Left cardiac atrium (tissue), 4 donors: ENCODE measurements around the gene GRIN2A. TPM values are rescaled to one million over a fixed set of nuclear protein-coding genes. Genes with fewer than 3 reads are reported as not detected.

Experiments
- ATAC-seq, 2 donors: fragments of 200-7000 bp; cut with Tn5 transposase; one replicate each; pipeline ENCODE4 v1.9.1; 2020; ENCODE audit warnings: mild to moderate bottlenecking in 2 of 2, moderate library complexity in 2 of 2
- DNase-seq: peaks from one replicate; pipeline ENCODE4 v3.0.0-alpha.2; 2020
- intact Hi-C, 2 donors: fragments of 100-400 bp; cut with DNase I; formaldehyde crosslinking; loops; one replicate each; pipeline versions ENCODE4 v1.14.1 to v1.15.1; 2022 to 2023
- total RNA-seq, 2 donors: library from RNA; stranded (reverse); fragmentation: NEBNext Ultra II Directional; extraction: Animal tissue kit (Norgen Biotek cat#: 25700); gene quantifications; one replicate each; pipeline ENCODE4 v1.2.1, GENCODE V29; 2021
- donor health status: DM: no; HTN: yes; CAD: no.
- donor health status: DM: no; HTN: yes; CAD: no; lungs with severe emphysema.
- donor health status: DM: yes; HTN: yes; CAD: no.
- donor health status: Dilated cardiomyopathy.

The GRIN2A gene
- total RNA-seq, 2 donors from 2014 or later, result 2.0 to 6.5 TPM

GRCh38 chr16:9780831-9781230, 401.4 kb downstream of the GRIN2A start:
- DNase-seq, result no peak
- no peak for ATAC-seq
- intact Hi-C loops, result no loop called here

GRCh38 chr16:9778849-9779248, 403.4 kb downstream of the GRIN2A start:
- no peak for ATAC-seq
- intact Hi-C loops, result no loop called here

DNA sequence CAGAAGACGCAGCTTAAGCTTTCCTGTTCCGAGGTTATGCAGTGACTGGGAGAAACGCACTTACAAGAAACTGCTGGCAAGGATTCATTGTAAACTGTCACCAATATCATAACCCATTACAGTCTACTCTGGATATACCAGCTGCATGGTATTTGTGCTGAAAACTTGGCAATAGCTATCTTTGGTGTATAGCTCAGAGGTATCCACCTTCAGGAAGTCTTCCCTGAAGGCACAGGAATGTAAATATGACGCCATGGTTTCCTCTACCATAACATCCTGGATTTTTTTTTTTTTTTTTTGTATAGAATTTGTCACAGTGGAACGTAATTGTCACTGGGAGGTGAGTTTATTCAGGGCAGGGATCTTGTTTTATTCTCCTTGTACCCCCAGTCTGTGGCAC, 406.2 kb downstream of the GRIN2A start:
- intact Hi-C loops, result no loop called here
- DNase-seq (no peak), ATAC-seq (no peak)

More at GRCh38 chr16:9778849-9779248, 403.4 kb downstream of the GRIN2A start:
- DNase-seq, result no peak

DNA sequence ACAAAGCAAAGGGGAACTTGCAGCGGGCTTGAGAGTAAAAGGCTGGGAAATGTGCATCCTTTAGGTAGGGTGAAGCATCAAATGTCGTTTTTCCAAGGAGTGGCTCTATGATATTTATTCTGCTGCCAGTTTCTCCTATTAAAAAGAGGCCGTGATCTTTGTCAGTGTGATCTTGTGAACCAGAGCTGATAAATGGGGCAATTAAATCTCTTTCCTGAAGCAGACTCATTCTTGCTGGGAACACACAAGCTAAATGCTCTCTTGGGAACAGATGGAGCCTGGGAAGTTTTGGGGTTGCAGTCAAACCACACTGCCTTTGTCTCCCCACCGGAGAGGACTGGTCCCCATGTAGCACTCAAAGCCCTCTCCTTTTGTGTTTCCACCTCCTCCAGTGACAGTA, 408.9 kb downstream of the GRIN2A start:
- intact Hi-C loops, result no loop called here
- DNase-seq, result no peak
- ATAC-seq, result no peak

DNA sequence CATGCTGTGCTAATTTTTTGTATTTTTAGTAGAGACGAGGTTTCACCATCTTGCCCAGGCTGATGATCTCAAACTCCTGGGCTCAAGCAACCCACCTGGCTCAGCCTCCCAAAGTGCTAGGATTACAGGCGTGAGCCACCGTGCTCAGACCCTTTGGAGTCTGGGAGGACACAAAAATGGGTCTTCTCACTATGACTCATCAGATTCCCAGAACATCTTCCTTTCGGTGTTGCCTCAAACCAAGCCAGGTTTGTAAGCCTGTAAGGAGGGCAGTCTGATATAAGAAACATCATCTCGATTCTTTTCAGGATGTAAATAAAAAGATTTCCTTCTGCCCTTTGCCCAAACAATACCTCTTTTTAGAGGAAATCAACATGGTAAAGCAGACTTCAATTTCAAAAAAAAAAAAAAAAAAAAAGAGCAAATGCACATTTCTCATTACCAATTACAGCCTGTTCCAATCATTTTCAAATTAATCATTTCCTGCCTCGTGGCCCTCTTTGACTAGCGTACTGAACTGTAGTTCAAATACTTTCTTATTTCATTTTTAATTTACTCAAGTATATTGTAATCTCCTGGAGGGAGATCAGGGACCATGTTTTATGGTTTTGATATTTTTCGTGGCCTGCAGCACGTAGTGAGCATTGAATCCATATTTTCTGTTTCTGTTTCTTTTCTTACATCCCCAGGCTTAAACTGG, 409.6 kb downstream of the GRIN2A start:
- ATAC-seq (no peak), DNase-seq (no peak)
- intact Hi-C loops, result no loop called here

GRCh38 chr16:9766891-9767290, 415.3 kb downstream of the GRIN2A start:
- intact Hi-C loops, result no loop called here
- ATAC-seq (no peak), DNase-seq (no peak)

GRCh38 chr16:9763505-9763904, 418.7 kb downstream of the GRIN2A start:
- no peak for ATAC-seq
- intact Hi-C loops, result no loop called here

DNA sequence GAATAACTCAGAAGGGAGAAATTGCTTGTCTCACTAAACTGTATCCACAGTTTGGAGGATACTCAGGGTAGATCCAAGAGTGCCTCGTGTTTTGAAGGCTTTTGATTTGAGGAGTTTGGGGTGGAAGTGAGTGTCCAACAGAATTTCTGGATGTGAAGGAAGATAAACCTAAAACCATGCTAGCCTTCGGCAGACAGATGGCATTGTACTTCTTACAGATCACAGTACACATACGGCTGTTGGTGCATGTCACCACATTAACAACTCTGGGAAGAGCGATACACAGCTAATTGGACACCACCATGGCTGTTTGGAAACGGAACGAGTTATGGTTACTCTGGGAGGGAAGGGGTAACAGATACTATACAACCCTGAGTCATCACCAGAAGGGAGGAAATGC, 420.4 kb downstream of the GRIN2A start:
- ATAC-seq (no peak), DNase-seq (no peak)
- intact Hi-C loops, result no loop called here

More at GRCh38 chr16:9763505-9763904, 418.7 kb downstream of the GRIN2A start:
- DNase-seq, result no peak

- intact Hi-C loops, result no loop called here
- ATAC-seq (no peak), DNase-seq (no peak)
Measured at GRCh38 chr16:9757687-9758086, 424.5 kb downstream of the GRIN2A start.

- ATAC-seq, result no peak
- DNase-seq, result no peak
- intact Hi-C loops, result no loop called here
Measured at GRCh38 chr16:9756434-9756833, 425.8 kb downstream of the GRIN2A start.

GRCh38 chr16:9755081-9755480, 427.1 kb downstream of the GRIN2A start:
- no peak for DNase-seq
- intact Hi-C loops, result no loop called here
- no peak for ATAC-seq

DNA sequence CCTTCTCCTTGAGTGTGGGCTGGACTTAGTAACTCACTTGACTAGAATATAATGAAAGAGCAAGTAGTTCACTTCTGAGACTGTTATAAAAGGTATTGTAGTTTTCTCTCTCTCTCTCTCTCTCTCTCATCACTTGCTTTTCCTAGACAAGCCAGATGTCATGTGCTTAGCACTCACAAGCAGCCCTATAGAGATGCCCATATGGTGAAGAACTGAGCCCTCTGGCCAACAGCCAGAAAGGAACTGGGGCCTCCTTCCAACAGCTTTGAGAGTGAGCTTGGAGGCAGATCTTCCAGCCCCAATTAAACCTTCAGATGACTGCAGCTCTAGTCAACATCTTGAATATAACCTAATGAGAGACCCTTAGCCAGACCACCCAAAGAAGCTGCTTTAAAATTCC, 440.5 kb downstream of the GRIN2A start:
- intact Hi-C loops, result no loop called here
- ATAC-seq, result no peak
- DNase-seq, result no peak

- intact Hi-C loops, result no loop called here
- ATAC-seq (no peak), DNase-seq (no peak)
Measured at GRCh38 chr16:9739301-9739700, 442.9 kb downstream of the GRIN2A start.

GRCh38 chr16:9738690-9739089, 443.5 kb downstream of the GRIN2A start:
- DNase-seq (no peak), ATAC-seq (no peak)
- intact Hi-C loops, result no loop called here

GRCh38 chr16:9736547-9736946, 445.7 kb downstream of the GRIN2A start:
- ATAC-seq (no peak), DNase-seq (no peak)
- intact Hi-C loops, result no loop called here

- intact Hi-C loops, result no loop called here
- no peak for ATAC-seq
- DNase-seq, result no peak
Measured at GRCh38 chr16:9723136-9723535, 459.1 kb downstream of the GRIN2A start.

- intact Hi-C loops, result no loop called here
- DNase-seq, result no peak
- no peak for ATAC-seq
Measured at GRCh38 chr16:9713907-9714306, 468.3 kb downstream of the GRIN2A start.

DNA sequence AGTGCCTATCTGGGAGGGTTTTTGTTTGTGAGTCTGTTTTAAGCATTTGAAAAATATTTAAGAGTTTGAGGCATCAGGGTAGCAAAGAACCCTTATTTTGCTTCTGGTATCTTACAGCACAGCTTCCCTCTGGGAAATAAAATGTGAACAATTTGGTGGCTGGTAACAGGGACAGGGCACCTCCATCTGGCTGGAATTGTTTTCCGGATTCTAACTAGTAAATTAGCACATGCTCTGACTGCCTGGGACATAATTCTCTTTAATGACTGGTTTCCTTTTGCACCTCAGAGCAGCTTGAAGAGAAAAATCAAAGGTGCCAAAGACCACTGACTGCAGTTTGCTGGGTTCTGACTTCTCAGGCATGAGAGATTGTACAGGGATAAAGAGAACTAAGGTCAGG, 469.1 kb downstream of the GRIN2A start:
- no peak for DNase-seq
- ATAC-seq, result no peak
- intact Hi-C loops, result no loop called here

GRCh38 chr16:9708972-9709620, 473.1 kb downstream of the GRIN2A start:
- no peak for ATAC-seq
- intact Hi-C loops, result no loop called here
- no peak for DNase-seq

GRCh38 chr16:9706217-9706836, 475.9 kb downstream of the GRIN2A start:
- intact Hi-C loops, result no loop called here
- ATAC-seq, result peak in 1 of 2 donors; percentile 26
- DNase-seq, result no peak

GRCh38 chr16:9703731-9704130, 478.5 kb downstream of the GRIN2A start:
- peak in 1 of 2 donors; percentile 78 for ATAC-seq
- intact Hi-C loops, result no loop called here
- no peak for DNase-seq
